ENCODE measurements around the gene C5.
A peak's percentile ranks its signal among the peaks of the same experiment; 100 is the strongest.
"Not testable (repeated sequence)": the region's sequence is repeated elsewhere in the genome, so short reads cannot be mapped to it uniquely, and the experiment has no call there.

Gene C5

GRCh38 chr9:121050128-121050988 lies at the start of gene C5:
Gene C5, minus strand, starts transcription at chr9:121050275. Its CDS starts 29 bp downstream, at chr9:121050246.
- no peak for DNase-seq
- intact Hi-C loops (cut with DNase I): no loop called here

- intact Hi-C loops (cut with DNase I): no loop called here
- no peak for DNase-seq
Measured at GRCh38 chr9:121098567-121099198, 48.6 kb upstream of the C5 start.

- DNase-seq: no peak
- intact Hi-C loops (cut with DNase I): no loop called here
Measured at GRCh38 chr9:121095057-121095456, 45.0 kb upstream of the C5 start.

GRCh38 chr9:121090743-121091142 lies 40.7 kb upstream of the C5 start:
- DNase-seq; intact Hi-C loops (cut with DNase I): not testable (repeated sequence)

- intact Hi-C loops (cut with DNase I): no loop called here
- DNase-seq: no peak
Measured at GRCh38 chr9:121088576-121088975, 38.5 kb upstream of the C5 start.

GRCh38 chr9:121085661-121086060 lies 35.6 kb upstream of the C5 start:
- intact Hi-C loops (cut with DNase I): no loop called here
- no peak for DNase-seq

GRCh38 chr9:121082075-121082474 lies 32.0 kb upstream of the C5 start:
- DNase-seq: no peak
- intact Hi-C loops (cut with DNase I): no loop called here

- intact Hi-C loops (cut with DNase I): loop anchor here (10.0 kb wide), 3 partner anchors 49 to 201 kb away; partner anchors contain the start of genes PHF19 and RAB14
- no peak for DNase-seq
Measured at GRCh38 chr9:121075251-121076036, 25.4 kb upstream of the C5 start.

- DNase-seq: peak; percentile 73 to 98 (median 86)
- intact Hi-C loops (cut with DNase I): loop anchor here (10.0 kb wide), 3 partner anchors 50 to 200 kb away; partner anchors contain the start of genes PHF19 and RAB14
Measured at GRCh38 chr9:121074370-121075250, 24.5 kb upstream of the C5 start, which contains the start of gene CNTRL. Gene CNTRL, plus strand, starts transcription at chr9:121074955. Its CDS starts 13,372 bp downstream, at chr9:121088327.

GRCh38 chr9:121073038-121073437 lies 23.0 kb upstream of the C5 start:
- intact Hi-C loops (cut with DNase I): loop anchor here (10.0 kb wide), 3 partner anchors 52 to 198 kb away; partner anchors contain the start of genes PHF19 and RAB14

GRCh38 chr9:121071756-121072421 lies 21.8 kb upstream of the C5 start:
- intact Hi-C loops (cut with DNase I): loop anchor here (10.0 kb wide), 3 partner anchors 53 to 197 kb away; partner anchors contain the start of genes PHF19 and RAB14
- no peak for DNase-seq

More at GRCh38 chr9:121073038-121073437, 23.0 kb upstream of the C5 start:
- DNase-seq: peak in 5 of 10 donors; percentile 18 to 85 (median 28)

GRCh38 chr9:121071370-121071755 lies 21.3 kb upstream of the C5 start:
- intact Hi-C loops (cut with DNase I): loop anchor here (10.0 kb wide), 3 partner anchors 53 to 197 kb away; partner anchors contain the start of genes PHF19 and RAB14
- DNase-seq: no peak

GRCh38 chr9:121069396-121069795 lies 19.3 kb upstream of the C5 start:
- intact Hi-C loops (cut with DNase I): no loop called here
- DNase-seq: no peak

GRCh38 chr9:121067640-121068039 lies 17.6 kb upstream of the C5 start:
- no peak for DNase-seq
- intact Hi-C loops (cut with DNase I): no loop called here

GRCh38 chr9:121066850-121067249 lies 16.8 kb upstream of the C5 start:
- no peak for DNase-seq
- intact Hi-C loops (cut with DNase I): no loop called here

GRCh38 chr9:121059998-121060636 lies 10.0 kb upstream of the C5 start:
- peak in 1 of 10 donors; percentile 20 for DNase-seq
- intact Hi-C loops (cut with DNase I): loop anchor here (5.0 kb wide), 2 partner anchors 73 to 303 kb away; no protein-coding TSS in a partner anchor

GRCh38 chr9:121059513-121059912 lies 9.4 kb upstream of the C5 start:
- DNase-seq: no peak
- intact Hi-C loops (cut with DNase I): loop anchor here (5.0 kb wide), 1 partner anchor 302 kb away; no protein-coding TSS in a partner anchor

- DNase-seq: no peak
- intact Hi-C loops (cut with DNase I): loop anchor here (5.0 kb wide), 1 partner anchor 301 kb away; no protein-coding TSS in a partner anchor
Measured at GRCh38 chr9:121057821-121058220, 7.7 kb upstream of the C5 start.
